Embryonic facial prominence (tissue), 1 donor: ENCODE results near the gene NHEJ1.
A peak's percentile ranks its signal among the peaks of the same experiment; 100 is the strongest.

Source experiments
- DNase-seq: peaks from one replicate; pipeline ENCODE4 v3.0.0-alpha.2; 2016; ENCODE audit errors: extremely low spot score

NHEJ1 gene

DNA sequence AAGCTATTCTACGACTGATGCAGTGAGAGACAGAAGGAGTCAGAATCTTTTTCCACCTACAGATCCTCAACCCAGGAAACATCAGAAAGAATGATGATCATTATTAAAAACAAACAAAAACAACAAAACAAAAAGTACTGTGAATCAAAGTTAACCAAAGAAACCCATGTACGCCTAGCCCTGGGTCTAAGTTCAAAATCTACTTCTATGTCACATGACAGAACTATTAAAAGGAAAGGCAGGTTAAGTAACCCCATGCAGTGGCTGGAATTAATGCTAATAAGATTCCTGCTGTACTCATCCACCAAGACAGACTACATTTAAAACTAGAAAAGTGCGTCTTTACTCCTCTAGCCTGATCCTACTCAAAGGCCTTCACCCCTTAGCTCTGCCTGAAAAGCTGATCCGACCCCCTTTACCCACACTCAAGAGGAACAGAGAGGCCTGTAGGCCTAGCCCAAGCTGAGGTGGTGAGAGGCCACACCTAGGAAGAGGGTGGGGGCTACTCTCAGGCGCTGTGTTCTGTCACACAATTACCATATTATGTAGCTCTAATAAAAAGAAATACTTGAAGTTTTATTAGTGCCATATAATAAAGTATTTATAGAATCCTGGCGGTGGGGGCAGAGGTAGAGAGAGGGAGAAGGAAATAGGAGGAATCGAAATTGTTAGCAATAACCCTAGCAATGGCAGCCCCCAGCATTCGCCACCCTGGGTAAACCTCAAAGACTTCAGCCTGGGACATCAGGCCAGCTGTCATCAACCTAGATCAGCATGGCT lies 37.1 kb downstream of the NHEJ1 start:
- no peak for DNase-seq

DNA sequence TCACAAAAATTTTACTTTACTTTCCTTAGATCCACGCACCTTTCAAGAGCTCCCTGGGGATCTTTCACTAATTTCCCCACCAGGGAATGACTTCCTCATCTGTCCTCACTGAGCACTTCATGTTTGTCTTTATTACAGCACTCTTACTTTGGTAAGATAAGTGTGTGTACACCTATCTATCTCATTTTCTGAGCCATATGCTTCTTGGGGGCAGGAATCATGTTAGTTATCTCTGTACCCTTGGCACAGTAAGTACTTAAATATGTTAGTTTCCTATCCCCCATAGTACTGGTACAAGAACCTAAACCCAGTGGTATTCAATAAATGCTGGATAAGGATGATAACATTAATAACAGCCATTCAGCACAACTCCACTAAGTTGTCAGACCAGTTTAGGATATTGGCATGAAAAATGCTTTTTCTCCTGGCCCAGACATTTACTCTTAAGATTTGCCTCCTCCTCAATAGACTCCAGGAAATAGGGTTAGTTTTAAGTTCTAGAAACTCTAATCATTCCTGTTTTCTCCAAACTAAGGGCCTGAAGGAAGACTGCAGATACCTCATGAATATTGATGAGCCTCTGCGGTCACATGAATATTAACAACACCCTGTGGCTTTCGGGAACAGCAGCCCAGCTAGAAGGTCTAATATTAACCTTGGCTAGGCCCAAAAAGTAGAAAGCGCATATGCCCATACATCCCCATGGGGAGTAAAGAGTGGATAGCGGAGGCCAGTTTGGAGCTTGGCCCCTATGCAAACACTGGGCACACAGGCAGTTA lies 38.2 kb downstream of the NHEJ1 start:
- no peak for DNase-seq

DNA sequence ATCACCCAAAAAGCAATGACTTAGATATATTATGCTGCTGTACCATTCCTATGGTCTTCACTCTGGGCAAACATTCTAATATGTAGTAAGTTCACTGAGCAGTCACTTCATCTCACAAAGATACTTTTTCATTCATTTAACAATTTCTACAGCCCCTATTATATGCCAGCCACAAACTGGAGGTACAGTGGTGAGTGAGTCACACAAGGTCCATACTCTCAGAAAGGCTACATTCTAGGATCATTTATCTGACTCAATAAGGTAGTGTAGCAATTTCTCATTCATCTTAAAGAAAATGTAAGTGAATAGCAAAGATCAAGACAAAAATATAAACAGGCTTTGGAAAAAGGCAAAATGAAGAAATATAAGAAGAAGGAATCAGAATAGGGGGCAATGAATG lies 40.5 kb downstream of the NHEJ1 start:
- no peak for DNase-seq

DNA sequence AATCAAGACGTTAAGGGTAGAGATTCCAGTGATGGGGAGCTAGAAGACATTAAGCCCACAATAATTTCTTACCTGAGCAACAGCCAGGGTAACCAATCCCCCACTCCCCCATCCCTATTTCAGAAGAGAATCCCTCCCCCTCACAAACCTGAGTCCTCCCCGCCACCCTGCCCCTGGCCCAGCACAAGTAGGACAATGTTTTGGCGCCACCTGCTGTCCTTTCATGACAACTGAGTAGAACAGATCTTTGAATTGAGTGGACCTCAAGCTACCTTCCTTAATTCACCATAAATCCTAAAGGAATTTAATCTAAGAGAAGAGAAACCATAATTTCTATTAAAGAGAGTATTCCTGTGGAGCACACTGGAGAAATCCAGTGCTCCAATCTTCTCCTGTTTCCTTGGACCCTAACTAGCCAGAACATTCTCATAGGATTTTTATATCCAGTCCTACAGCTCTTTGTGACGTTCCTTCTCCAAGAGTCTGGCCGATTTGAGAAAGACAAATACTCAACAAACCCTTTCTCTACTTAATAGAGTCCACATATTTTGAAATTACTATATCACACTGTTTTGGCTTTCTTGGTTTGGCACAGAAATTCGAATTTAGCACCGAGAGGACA lies 41.1 kb downstream of the NHEJ1 start:
- no peak for DNase-seq

DNA sequence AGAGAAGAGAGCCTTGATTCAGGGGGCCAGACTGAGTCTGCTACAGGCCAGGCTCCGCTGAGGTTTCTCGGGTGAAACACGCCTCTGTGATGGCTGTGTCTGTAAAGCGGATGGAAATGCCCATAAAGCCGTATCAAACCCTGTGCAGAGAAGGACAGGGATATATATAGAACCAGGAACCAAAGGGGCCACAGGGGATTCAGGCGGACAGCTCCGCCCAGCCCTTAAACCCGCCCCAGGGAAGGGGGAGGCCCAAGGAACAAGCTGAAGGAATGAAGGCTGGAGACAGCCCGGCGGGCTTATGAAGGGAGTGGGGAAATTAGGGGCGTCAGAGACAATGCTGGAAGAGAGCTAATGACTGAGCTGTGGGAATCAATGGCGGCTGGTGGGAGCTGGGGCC lies 42.1 kb downstream of the NHEJ1 start:
- DNase-seq, result no peak

DNA sequence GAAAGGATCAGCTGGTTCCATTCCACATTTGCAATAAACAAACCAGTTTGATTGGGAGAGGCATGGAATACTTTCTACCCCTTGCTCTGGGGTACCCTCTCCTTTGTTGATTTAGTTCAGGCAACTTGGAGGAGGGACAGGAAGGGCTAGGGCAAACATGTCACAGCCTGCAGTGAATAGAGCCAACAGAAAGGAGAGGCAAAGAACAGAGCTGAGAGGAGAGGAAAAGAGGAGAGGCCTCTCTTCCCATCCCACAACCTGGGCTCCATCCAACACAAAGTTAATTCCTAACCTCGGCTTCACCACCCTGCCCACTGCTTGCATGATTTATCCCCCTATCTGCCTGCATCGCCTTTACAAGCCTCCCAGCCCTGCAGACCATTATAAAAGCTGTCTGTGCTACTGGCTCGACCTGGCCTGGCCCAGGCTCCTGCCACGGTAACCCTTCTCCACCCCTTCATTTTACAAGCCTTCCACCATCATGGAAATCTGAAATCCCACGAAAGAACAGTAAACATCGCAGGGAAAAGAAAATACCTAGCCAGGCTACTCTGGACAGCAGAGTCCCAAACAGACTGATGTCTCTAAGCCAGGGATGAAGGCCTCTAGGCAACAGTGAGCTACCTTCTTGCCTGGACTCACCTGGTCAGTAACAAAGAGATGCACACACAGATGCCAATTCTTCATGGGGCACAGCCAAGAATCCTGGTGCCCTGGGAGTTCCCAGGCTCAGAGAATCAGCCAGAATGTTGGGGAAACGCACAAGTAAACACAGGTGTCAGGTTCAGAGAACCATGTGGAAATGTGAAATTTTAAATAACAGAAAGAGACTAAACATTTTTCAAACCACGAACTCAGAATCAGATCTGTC lies 43.6 kb downstream of the NHEJ1 start:
- DNase-seq, result no peak

DNA sequence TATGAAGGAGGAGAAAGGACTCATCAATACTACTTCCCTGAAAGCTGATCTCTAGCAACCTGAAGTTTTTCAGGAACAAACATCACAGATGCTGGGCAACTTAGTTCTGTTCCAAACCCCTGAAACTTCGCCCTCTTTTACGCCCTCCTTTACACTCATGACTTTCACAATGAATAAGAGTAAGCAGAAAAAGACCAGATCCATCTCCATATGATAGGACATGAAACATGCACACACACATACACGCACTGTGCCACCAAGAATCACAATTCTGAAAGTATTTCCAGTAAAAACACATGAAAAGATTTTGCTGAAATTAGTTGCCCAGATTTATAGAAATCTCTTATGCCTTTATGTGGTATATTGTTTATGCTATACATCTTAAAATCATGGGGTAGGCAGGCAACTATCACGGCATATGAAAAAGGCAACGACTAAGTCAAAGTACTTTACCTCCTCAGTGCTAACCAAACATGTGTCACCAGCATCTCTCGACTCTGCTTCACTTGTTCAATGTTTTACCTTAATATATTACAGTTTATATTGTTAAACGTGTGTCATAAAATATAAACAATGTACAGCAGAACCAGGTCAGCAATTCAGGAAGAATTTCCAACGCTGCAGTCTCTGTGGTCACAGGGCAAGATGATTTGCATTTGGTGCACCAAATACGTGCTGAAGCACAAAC lies 47.8 kb downstream of the NHEJ1 start:
- DNase-seq, result no peak

DNA sequence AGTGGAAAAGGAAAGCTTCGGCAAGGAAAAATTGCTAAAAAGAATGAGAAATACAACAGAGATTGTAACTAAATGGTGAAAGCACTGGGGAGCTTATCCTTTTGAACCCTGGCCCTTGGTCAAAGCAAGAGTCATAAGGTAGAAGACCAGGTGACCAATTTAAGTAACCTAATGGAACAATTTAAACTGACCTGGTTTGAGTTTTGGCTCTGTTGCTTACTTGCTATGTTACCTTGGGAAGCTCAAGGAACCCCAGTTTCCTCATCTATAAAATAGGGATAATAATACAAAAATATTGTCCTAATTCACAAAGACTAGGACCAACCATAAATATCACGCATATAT lies 48.6 kb downstream of the NHEJ1 start:
- no peak for DNase-seq

DNA sequence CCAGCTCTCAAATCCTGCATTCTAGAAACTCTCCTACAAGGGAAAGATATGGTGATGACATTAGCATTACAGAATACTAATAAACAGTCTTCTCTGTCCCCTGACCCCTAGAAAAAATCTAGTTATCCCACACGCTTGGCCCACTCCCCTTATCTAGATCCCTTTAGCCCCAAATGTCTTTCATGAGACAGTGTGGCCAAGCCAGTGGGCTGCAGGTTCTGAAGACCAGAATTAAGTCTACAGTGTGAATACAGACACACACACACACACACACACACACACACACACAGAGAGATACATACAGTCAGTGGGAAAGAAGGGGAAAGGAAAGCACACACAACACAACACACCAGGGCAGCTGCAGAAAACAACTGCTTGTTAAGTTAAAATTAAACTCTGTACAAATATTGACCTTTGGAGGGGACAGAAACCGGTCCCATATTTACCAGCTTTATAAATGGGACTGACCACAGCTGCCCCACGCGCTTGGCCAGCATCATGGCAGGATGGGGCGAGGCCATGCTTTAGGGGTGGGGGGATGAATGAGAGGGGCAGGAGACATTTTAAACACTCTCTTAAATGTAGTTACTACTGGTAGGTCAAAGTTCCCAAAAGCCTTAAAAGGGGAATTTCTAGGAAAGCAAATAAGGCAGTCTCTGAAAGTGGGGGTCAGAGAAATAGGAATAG lies 49.1 kb downstream of the NHEJ1 start:
- no peak for DNase-seq

DNA sequence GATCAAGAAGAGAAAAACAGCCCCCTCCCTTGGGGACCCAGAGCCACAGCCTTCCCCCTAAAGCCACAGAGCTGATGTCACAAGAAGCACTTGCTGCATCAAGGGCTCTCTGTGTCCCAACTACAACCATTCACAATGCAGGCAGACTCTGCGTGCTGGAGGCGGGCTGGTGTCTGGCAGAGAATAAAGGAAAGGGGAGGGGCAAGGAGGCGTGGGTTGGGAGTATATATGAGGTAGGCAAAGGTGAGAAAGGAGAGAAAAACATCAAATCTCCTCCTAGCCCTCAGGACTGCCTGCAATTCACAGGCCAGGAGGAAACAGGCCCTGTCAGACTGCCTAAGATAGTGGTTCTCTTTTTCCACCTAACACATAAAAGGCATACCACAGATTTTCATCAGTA lies 51.1 kb downstream of the NHEJ1 start:
- DNase-seq, result no peak

DNA sequence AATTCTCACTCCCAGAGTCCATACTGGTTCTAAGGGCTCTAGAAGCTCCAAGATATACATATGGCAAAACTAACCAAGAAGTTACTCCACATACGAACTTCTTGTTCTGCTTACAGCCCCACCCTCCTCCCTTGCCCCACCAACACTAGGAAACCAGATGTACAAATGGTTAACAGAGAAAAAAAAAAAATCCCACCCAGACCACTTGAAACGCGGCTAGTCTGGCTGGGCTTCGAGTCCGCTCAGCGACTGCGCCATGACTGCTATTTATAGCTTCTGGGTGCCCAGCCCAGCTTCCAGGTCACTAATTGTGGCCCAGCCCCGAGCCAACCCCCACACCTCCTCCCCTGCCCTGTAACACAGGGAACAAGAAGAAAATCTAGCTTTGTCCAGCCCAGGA lies 52.9 kb downstream of the NHEJ1 start:
- no peak for DNase-seq

DNA sequence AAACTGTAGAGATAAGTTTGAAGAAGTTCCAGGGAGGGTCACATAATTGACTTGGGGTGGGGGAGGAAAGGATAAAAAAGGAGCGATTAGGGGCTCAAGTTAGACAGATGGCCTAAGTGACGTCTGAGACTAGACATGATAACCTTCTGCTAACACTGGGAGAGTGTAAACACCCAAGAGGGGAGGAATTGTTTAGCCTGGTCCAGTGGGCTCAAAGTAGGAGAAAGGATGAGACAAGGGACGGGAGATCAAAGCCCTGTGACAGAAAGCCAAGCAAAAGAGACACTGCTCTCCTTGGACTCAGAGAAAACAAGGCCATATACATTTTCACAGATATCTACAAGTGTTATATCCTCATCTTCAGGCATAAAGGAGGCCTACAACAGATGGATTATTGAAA lies 54.4 kb downstream of the NHEJ1 start:
- DNase-seq, result no peak

DNA sequence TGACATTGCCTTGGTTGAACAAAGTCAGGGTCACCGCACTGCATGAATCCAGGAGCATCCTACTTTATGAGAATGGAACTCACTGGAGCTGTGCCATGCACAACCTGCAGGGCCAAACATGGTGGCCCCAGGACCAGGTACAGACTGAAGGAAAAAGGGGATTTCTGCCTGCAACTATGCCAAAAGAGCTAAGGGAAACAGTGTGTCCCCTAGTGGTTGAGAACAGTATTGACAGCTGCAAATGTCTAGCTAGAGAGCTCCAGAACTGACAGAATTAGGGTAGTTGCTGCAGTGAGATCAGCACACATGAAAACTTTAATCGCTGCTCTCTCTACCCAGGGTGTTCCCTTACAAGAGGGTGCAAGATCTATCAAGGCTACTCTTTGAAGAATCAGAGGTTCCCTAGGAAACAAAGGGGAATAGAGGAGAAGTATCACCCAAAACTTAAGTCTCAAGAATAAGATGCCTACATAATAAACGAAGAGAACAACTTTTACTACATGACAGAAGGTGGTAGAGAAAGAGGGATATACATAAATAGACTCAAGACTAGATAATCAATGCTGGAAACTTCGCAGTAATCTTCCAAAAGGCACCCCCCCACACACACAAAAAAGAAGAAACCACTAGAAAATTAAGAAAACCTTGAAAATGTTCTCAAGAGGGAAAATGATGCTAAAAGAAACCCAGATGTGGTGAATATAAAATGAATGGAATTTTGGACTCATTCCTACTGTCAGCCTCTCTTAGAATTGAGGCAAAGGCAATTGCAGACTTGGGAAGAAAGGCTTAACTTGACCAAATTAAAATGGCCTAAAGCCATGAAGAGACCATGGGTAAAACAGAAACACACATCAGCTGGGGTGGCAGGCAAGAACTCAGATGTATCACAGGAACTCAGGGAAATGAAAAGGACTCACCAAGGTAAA lies 56.2 kb downstream of the NHEJ1 start:
- peak; percentile 55 for DNase-seq

DNA sequence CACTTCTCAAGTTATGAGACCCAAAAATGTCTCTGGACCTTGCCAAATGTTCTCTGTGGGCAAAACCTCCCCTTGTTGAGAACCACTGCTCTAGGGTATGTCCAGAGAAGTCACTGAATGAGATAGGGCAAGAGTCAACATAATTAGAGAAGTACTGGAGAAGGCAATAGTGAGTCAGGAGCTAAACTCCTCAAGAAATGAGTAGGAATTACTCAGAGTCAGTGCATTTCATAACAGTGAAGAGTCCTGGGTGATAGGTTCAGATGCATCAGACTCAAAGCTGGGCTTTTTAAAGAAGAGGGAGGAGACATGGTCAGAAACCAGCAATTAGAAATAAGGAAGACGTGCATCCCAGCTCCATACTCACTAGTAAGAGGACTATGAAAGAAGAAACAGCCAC lies 61.3 kb downstream of the NHEJ1 start:
- no peak for DNase-seq

DNA sequence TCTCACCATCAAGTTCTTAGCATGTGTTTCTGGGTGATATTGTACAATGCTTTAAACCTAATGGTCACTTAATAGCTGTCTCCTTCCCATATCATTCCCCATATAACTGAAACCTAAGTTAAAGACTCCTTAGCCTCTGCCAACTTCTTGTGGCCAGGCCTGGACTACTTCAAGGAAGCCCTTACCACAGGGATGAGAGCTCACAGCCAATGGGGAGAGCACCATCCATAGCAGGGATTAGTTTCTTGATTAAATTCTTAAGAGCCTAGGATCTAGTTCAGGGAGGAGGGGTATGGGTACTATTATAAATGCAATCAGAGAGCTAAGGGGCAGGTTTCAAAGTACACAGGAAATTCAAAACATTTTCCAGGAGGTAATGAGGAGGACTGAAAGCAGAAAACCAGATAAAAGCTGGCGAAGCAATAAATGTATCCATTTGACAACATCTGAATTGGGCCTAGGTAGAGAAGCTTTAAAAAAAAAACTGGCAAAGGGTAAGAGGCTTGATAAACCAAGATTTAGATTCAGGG lies 65.1 kb downstream of the NHEJ1 start:
- no peak for DNase-seq

DNA sequence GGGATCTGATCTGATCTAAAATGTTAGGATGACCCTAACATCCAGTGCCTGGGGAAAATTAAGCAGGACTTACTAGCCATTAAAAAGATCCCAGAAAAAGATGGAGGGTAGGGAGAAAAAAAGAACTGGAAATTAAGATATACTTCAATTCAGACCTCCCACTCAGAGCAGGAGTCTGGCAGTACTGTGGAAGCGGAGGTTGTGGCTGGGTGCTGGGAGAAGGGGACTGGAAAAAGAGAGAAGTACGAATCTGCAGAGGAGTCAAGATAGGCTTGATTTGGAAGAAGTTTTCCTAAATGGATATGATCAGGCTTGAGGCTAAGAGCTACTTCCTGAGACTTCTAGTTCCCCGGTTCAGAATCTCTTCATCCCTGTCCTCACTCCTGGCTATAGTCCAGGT lies 66.4 kb downstream of the NHEJ1 start:
- no peak for DNase-seq

DNA sequence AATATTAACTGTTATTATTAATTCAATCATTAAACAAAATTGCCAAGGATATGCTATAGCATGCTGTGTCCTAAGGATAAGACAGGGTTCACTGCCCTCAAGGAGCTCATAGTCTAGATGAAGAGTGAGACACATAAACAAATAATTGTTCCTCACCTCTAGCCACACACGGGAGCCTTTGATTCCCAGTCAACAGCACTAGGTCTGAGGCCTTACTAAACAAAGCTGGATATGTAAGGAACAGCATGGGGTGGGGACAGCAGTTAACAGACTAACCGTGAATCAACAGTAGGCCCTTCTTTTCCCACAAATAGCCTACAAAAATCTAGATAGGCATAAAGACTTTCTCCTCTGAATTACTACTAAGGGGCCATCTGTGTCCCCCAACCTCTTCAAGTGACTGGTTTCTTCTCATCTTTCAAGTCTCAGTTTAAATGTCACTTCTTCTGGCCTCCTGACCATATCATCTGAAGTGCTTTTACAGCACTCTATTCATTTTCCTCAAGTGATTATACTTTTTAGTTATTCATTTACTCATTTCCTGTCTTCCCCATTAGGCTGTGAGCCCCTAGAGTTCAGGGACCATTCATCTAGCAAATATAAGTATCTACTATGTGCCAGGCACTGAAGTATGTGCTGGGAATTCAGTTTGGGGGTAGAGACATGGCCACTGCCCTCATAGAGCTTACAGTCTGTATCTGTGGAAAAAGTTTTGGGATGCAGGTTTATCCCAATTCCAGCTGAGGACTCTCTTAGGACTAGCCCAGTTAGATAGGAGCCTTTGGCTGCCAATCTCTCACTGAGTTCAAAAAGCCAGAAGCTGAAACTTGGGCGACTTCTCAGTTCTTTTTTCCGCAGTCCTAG lies 69.9 kb downstream of the NHEJ1 start:
- no peak for DNase-seq

DNA sequence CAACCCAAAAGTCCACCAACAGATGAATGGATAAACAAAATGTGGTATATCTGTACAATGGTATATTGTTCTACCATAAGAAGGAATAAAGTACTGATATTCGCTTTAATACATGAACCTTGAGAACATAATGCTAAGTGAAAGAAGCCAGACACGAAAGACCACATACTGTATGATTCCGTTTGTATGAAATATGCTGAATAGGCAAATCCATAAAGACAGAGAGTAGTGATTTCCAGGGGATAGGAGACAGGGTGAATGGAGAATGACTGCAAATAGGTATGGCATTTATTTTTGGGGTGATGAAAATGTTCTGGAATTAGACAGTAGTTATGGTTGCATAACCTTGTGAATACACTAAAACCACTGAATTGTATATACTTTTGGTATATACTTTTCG lies 71.3 kb downstream of the NHEJ1 start:
- no peak for DNase-seq

DNA sequence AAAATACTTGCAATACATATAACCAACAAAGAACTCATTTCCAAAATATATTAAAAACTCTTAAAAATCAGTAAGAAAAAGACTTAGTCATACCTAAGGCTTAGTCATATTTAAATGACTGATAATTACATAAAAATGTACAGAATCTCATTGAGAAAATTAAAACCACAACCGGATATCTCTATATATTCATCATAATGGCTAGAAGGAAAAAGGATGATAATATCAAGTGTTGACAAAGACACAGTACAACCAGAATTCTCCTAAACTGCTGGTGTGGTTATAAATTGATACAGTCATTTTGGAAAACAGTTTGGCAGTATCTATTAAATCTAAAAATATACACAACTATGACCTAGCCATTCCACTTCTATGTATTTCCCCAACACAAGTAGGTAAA lies 72.8 kb downstream of the NHEJ1 start:
- DNase-seq, result no peak
